Measurements from ENCODE around the gene CRLF2.

Gene CRLF2

GRCh38 chrX:1215123-1215823, 2.8 kb upstream of the CRLF2 start:
- TF ChIP-seq CTCF (IDR thresholded peaks at IDR 0.05; ENCODE audit: unreplicated experiment in 3 of 3): no peak
- H3K9me3 Mint-ChIP-seq: peaks cover 6% of the 10 kb centered on the region
- H3K4me1 Mint-ChIP-seq: no peaks in the 10 kb centered on the region
- H3K27me3 Mint-ChIP-seq (ENCODE audit: low read depth): peaks cover 10% of the 10 kb centered on the region
- no peaks in the 10 kb centered on the region for H3K36me3 Mint-ChIP-seq (ENCODE audit: low read depth)
- no peak overlapping the region for H3K27ac Mint-ChIP-seq
- H3K4me3 Mint-ChIP-seq: no peak overlapping the region

- no peak for TF ChIP-seq CTCF (IDR thresholded peaks at IDR 0.05; ENCODE audit: unreplicated experiment in 3 of 3)
- Mint-ChIP-seq H3K4me1 (no peaks in the 10 kb centered on the region), H3K36me3 (ENCODE audit: low read depth) (no peaks in the 10 kb centered on the region), H3K4me3 (no peak overlapping the region), H3K27ac (no peak overlapping the region), H3K27me3 (ENCODE audit: low read depth) (peaks cover 11% of the 10 kb centered on the region), H3K9me3 (peaks cover 6% of the 10 kb centered on the region)
Measured at GRCh38 chrX:1213971-1214370, 1.5 kb upstream of the CRLF2 start.

GRCh38 chrX:1210844-1211243, 1.6 kb downstream of the CRLF2 start:
- Mint-ChIP-seq H3K36me3 (ENCODE audit: low read depth) (no peaks in the 10 kb centered on the region), H3K4me3 (no peak overlapping the region)
- TF ChIP-seq CTCF (IDR thresholded peaks at IDR 0.05; ENCODE audit: unreplicated experiment in 3 of 3): no peak

GRCh38 chrX:1207496-1208025, 4.9 kb downstream of the CRLF2 start:
- TF ChIP-seq CTCF (IDR thresholded peaks at IDR 0.05; ENCODE audit: unreplicated experiment in 3 of 3): no peak
- Mint-ChIP-seq H3K27ac (no peak overlapping the region), H3K9me3 (peaks cover 3% of the 10 kb centered on the region), H3K27me3 (ENCODE audit: low read depth) (peaks cover 13% of the 10 kb centered on the region), H3K36me3 (ENCODE audit: low read depth) (no peaks in the 10 kb centered on the region), H3K4me3 (peak overlapping the region; percentile 33 to 68 (median 64)), H3K4me1 (no peaks in the 10 kb centered on the region)

More at GRCh38 chrX:1210844-1211243, 1.6 kb downstream of the CRLF2 start:
- H3K27ac Mint-ChIP-seq: no peak overlapping the region
- H3K27me3 Mint-ChIP-seq (ENCODE audit: low read depth): peaks cover 13% of the 10 kb centered on the region
- H3K9me3 Mint-ChIP-seq: peaks cover 3% of the 10 kb centered on the region
- no peaks in the 10 kb centered on the region for H3K4me1 Mint-ChIP-seq

GRCh38 chrX:1205681-1206611, 6.5 kb downstream of the CRLF2 start:
- Mint-ChIP-seq H3K36me3 (ENCODE audit: low read depth) (no peaks in the 10 kb centered on the region), H3K27me3 (ENCODE audit: low read depth) (peaks cover 10% of the 10 kb centered on the region), H3K9me3 (peaks cover 3% of the 10 kb centered on the region), H3K4me3 (peak overlapping the region; percentile 79 to 87 (median 85)), H3K4me1 (no peaks in the 10 kb centered on the region), H3K27ac (peak overlapping the region in 1 of 3 experiments; percentile 22)
- no peak for TF ChIP-seq CTCF (IDR thresholded peaks at IDR 0.05; ENCODE audit: unreplicated experiment in 3 of 3)

Data from nephron (organoid).